Stimulated activated CD4-positive, alpha-beta T cell treated with anti-CD3 and anti-CD28 coated beads, Interleukin-12 subunit alpha, Interleukin-12 subunit beta, amount 100 ng/mL, for 48 hours (primary cell): ENCODE measurements around the gene IL4R.
"Not testable (repeated sequence)": the region's sequence is repeated elsewhere in the genome, so short reads cannot be mapped to it uniquely, and the experiment has no call there.

ENCODE experiments used
- DNase-seq, 3 donors: peaks; one replicate each; pipeline ENCODE4 v3.0.0-alpha.2; 2020; ENCODE audit warnings: low read depth in 2 of 3, low spot score in 1 of 3

The IL4R gene

GRCh38 chr16:27327586-27327915 is 13.8 kb downstream of the IL4R start:
- no peak for DNase-seq

GRCh38 chr16:27328937-27329336 is 15.2 kb downstream of the IL4R start:
- no peak for DNase-seq

GRCh38 chr16:27329376-27330079 is 15.8 kb downstream of the IL4R start:
- not testable (repeated sequence) for DNase-seq

- DNase-seq: no peak
Measured at GRCh38 chr16:27330542-27330941, 16.8 kb downstream of the IL4R start.

GRCh38 chr16:27332105-27332504 is 18.3 kb downstream of the IL4R start:
- DNase-seq: no peak

- DNase-seq: no peak
Measured at GRCh38 chr16:27333104-27333503, 19.3 kb downstream of the IL4R start.

- no peak for DNase-seq
Measured at GRCh38 chr16:27333549-27333948, 19.8 kb downstream of the IL4R start.

- DNase-seq: no peak
Measured at GRCh38 chr16:27334192-27334764, 20.5 kb downstream of the IL4R start.

GRCh38 chr16:27334838-27335237 is 21.1 kb downstream of the IL4R start:
- no peak for DNase-seq

- no peak for DNase-seq
Measured at GRCh38 chr16:27335349-27336053, 21.7 kb downstream of the IL4R start.

- DNase-seq: no peak
Measured at GRCh38 chr16:27337024-27337423, 23.2 kb downstream of the IL4R start.

- no peak for DNase-seq
Measured at GRCh38 chr16:27339180-27339579, 25.4 kb downstream of the IL4R start.

- no peak for DNase-seq
Measured at GRCh38 chr16:27340654-27341053, 26.9 kb downstream of the IL4R start.

- no peak for DNase-seq
Measured at GRCh38 chr16:27341549-27341948, 27.8 kb downstream of the IL4R start.

GRCh38 chr16:27341971-27342370 is 28.2 kb downstream of the IL4R start:
- DNase-seq: no peak

GRCh38 chr16:27344721-27345120 is 30.9 kb downstream of the IL4R start:
- DNase-seq: no peak

- DNase-seq: no peak
Measured at GRCh38 chr16:27345201-27345600, 31.4 kb downstream of the IL4R start.

- DNase-seq: no peak
Measured at GRCh38 chr16:27346819-27347218, 33.0 kb downstream of the IL4R start.

- DNase-seq: no peak
Measured at GRCh38 chr16:27347930-27348685, 34.3 kb downstream of the IL4R start.

- no peak for DNase-seq
Measured at GRCh38 chr16:27349276-27349675, 35.5 kb downstream of the IL4R start.

- DNase-seq: no peak
Measured at GRCh38 chr16:27350006-27350405, 36.2 kb downstream of the IL4R start.

GRCh38 chr16:27351989-27352388 is 38.2 kb downstream of the IL4R start:
- DNase-seq: no peak
